Vagina (tissue), 2 donors: ENCODE measurements around the gene ZNF778.

Source experiments
- CTCF ChIP-seq, 3 experiments: fragments of 450-650 bp in 2 of 3; fragments of 200-600 bp in 1 of 3; sonication (generic) in 1 of 3; IDR thresholded peaks; one replicate each; pipeline ENCODE4 v1.5.1; 2017 to 2019; ENCODE audit warnings: antibody characterized with exemption in 3 of 3, mild to moderate bottlenecking in 2 of 3, moderate library complexity in 2 of 3
- POLR2A ChIP-seq, 2 donors: fragments of 450-650 bp; IDR thresholded peaks; one replicate each; pipeline ENCODE4 v1.6.1; 2017; ENCODE audit warnings: antibody characterized with exemption in 2 of 2, mild to moderate bottlenecking in 2 of 2, moderate library complexity in 2 of 2

- TF ChIP-seq CTCF (IDR thresholded peaks at IDR 0.05) (no peak), POLR2A (IDR thresholded peaks at IDR 0.05) (no peak)
These were observed 27.1 kb upstream of the ZNF778 start for GRCh38 chr16:89190150-89190958.
